Mucosa of rectum (tissue), 2 donors: Measurements from ENCODE around the gene HUS1B.
"Not testable (repeated sequence)": the region's sequence is repeated elsewhere in the genome, so short reads cannot be mapped to it uniquely, and the experiment has no call there.

Experiments
- H3K27ac ChIP-seq, 2 donors: one replicate each; pipeline ENCODE4 v1.7.0; 2013; ENCODE audit warnings: inconsistent platforms in 2 of 2, low read depth in 2 of 2, low read length in 2 of 2
- H3K27me3 ChIP-seq, 2 donors: one replicate each; pipeline ENCODE4 v1.7.0; 2013; ENCODE audit warnings: low read length in 2 of 2; ENCODE audit not compliant: control insufficient read depth in 2 of 2, insufficient read depth in 2 of 2
- H3K36me3 ChIP-seq, 2 donors: one replicate each; pipeline ENCODE4 v1.7.0; 2013; ENCODE audit warnings: low read length in 2 of 2; ENCODE audit not compliant: control insufficient read depth in 2 of 2, insufficient read depth in 2 of 2
- H3K4me1 ChIP-seq, 2 donors: one replicate each; pipeline ENCODE4 v1.7.0; 2013; ENCODE audit warnings: low read length in 2 of 2, mild to moderate bottlenecking in 1 of 2; ENCODE audit not compliant: control insufficient read depth in 2 of 2, insufficient read depth in 2 of 2
- H3K4me3 ChIP-seq, 2 donors: one replicate each; pipeline ENCODE4 v1.7.0; 2013; ENCODE audit warnings: low read length in 2 of 2
- H3K9ac ChIP-seq, 2 donors: one replicate each; pipeline ENCODE4 v1.7.0; 2013; ENCODE audit warnings: low read length in 2 of 2, low read depth in 1 of 2, mild to moderate bottlenecking in 1 of 2
- H3K9me3 ChIP-seq, 2 donors: one replicate each; pipeline ENCODE4 v1.7.0; 2013; ENCODE audit warnings: low read length in 2 of 2; ENCODE audit not compliant: control insufficient read depth in 2 of 2
- donor health status: healthy.
- donor health status: Normal muscosa, but diverticular disease.

The HUS1B gene

DNA sequence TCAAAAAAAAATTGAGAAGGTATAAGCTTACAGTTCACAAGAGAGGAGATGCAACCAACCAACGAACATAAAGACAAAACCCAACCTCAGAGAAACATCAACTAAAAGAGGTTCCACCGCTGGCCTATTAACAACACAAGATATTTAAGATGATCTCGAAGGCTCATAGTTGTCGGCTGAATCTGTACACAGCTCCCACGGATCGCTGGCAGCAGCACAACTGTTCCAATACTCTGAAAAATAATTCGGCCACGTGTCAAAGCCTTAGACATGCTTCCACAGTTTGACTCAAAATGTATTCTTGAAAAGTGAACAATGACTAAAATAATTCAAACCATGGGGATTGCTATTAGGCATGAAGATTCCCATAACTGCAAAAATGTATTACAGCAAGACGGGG is 22.4 kb upstream of the HUS1B start:
- H3K4me3 ChIP-seq, result no peak overlapping the region
- H3K36me3 ChIP-seq, result no peaks in the 10 kb centered on the region
- H3K9ac ChIP-seq, result no peak overlapping the region
- H3K9me3 ChIP-seq, result no peaks in the 10 kb centered on the region
- no peak overlapping the region for H3K27ac ChIP-seq
- no peaks in the 10 kb centered on the region for H3K27me3 ChIP-seq
- peaks cover 0 to 8% of the 10 kb centered on the region in 2 donors for H3K4me1 ChIP-seq

DNA sequence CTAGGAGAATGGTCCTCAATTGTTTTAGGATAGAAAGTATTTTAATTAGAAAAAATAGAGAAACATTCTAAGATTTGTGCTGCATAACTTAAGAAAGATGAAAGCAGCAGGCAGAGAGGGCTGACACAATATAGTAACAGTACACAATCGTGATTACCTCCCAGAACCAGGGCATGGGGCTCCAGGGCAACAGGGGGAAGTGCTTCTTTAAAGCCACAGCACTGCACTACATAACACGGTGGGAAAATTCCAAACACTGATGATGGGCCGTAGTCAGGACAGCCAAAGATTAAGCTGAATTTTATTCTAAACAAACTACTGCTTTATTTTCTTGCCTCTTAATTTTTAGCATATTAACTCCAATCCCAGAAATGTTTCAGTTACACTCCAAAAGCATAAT is 21.6 kb upstream of the HUS1B start:
- Histone ChIP-seq H3K27ac (no peak overlapping the region), H3K27me3 (no peaks in the 10 kb centered on the region), H3K9me3 (no peaks in the 10 kb centered on the region), H3K4me1 (peaks cover 0 to 4% of the 10 kb centered on the region in 2 donors), H3K36me3 (no peaks in the 10 kb centered on the region), H3K9ac (no peak overlapping the region), H3K4me3 (no peak overlapping the region)

- peaks cover 0 to 4% of the 10 kb centered on the region in 2 donors for H3K4me1 ChIP-seq
- no peaks in the 10 kb centered on the region for H3K27me3 ChIP-seq
- H3K36me3 ChIP-seq, result no peaks in the 10 kb centered on the region
- no peaks in the 10 kb centered on the region for H3K9me3 ChIP-seq
- H3K9ac ChIP-seq, result no peak overlapping the region
- H3K27ac ChIP-seq, result no peak overlapping the region
- H3K4me3 ChIP-seq, result no peak overlapping the region
These were observed 21.0 kb upstream of the HUS1B start for GRCh38 chr6:677919-678318.

DNA sequence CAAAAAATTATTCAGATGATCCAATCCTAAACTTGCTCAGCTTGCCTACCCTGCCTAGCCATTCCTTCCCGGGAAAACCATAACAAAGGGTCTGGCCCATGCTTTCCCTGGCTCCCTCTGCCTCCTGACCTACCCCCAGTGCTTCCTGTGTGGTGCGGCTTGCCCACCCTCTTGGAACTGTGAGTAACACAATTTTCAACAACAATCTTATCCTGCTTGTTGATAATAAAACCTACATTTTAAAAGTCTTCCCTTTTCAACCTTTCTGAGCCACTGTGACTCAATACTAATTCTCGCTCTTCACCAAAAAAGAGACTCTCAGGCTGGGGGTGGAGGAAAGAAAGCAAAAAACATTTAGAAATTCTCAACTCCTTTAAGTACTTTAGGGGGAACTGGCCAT is 18.1 kb upstream of the HUS1B start:
- Histone ChIP-seq H3K9ac (no peak overlapping the region), H3K27me3 (no peaks in the 10 kb centered on the region), H3K36me3 (no peaks in the 10 kb centered on the region), H3K4me3 (no peak overlapping the region), H3K27ac (peak overlapping the region in 1 of 2 donors; percentile 11), H3K4me1 (no peaks in the 10 kb centered on the region), H3K9me3 (no peaks in the 10 kb centered on the region)

DNA sequence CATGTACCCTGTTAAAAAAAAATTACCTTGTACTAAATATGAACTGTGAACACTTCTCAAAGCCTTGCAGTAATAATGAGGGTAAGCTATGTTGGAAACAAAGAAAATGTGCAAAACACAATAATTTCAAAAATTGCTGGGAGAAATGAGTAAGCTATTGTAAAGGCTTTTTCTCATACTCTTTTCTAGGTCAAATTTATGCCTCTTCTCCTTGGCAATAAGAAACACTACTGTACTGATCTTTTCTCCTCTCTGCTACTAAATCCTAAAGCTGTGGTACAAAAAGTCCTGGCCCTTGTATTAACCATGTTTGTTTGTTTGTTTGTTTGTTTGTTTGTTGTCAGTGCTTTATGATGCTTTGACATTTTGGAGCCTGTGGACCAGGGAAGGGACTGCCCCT is 17.5 kb upstream of the HUS1B start:
- Histone ChIP-seq H3K4me3 (no peak overlapping the region), H3K9ac (no peak overlapping the region)

DNA sequence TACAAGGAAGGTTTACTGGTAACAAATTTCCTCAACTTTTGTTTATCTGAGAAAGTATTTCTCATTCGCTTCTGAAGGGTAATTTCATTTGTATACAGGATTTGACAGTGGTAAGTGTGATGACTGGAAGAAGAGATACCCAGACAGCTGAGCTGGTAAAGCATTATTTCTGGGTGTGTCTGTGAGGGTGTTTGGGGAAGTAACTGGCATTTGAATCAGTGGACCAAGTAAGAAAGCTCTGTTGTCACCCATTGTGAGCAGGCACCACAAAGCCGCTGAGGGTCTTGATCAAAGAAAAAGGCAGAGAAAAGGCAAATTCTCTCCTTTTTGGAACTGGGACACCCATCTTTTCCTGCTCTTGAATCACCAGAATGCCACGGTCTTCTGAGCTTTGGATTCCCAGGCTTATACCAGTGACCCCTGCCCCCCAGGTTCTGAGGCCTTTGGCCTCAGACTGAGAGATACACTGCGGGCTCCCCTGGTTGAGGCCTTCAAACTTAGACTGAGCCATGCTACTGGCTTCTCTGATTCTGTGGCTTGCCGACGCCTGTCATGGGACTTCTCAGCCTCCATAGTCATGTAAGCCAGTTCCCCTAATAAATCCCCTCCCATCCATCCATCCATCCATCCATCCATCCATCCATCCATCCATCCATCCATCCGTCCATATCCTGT is 10.5 kb upstream of the HUS1B start:
- Histone ChIP-seq H3K4me3 (no peak overlapping the region), H3K36me3 (no peaks in the 10 kb centered on the region), H3K27me3 (no peaks in the 10 kb centered on the region), H3K9ac (no peak overlapping the region), H3K4me1 (no peaks in the 10 kb centered on the region), H3K27ac (no peak overlapping the region), H3K9me3 (no peaks in the 10 kb centered on the region)

More for the DNA sequence above, 17.5 kb upstream of the HUS1B start:
- H3K4me1 ChIP-seq, result no peaks in the 10 kb centered on the region
- H3K27ac ChIP-seq, result no peak overlapping the region
- no peaks in the 10 kb centered on the region for H3K9me3 ChIP-seq
- H3K27me3 ChIP-seq, result no peaks in the 10 kb centered on the region
- H3K36me3 ChIP-seq, result no peaks in the 10 kb centered on the region

DNA sequence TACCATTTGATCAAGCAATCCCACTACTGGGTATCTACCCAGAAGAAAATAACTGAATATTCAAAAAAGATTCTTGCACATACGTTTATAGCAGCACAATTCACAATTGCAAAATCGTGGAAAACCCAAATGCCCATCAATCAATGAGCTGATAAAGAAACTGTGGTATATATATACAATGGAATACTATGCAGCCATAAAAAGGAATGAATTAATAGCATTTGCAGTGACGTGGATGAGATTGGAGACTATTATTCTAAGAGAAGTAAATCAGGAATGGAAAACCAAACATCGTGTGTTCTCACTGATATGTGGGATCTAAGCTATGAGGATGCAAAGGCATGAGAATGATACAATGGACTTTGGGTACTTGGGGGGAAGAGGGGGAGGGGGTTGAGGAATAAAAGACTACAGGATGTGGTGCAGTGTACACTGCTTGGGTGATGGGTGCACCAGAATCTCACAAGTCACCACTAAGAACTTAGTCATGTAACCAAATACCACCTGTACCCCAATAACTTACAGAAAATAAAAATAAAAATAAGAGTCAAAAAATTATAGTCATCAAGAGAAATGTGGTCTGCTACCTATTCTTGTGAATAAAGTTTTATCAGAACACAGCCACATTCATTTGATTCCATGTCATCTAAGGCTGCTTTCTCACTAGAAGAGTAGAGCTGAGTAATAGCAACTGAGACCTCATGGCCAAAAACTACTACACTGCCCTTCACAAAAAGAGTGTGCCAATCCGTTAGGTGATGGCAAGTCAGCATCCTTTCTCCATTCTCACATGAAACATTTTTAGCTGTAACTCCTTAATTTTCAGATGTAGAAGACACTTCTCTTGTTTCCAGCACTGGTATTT is 8.7 kb upstream of the HUS1B start:
- H3K36me3 ChIP-seq, result no peaks in the 10 kb centered on the region
- H3K4me3 ChIP-seq, result no peak overlapping the region
- no peaks in the 10 kb centered on the region for H3K27me3 ChIP-seq
- H3K9me3 ChIP-seq, result no peaks in the 10 kb centered on the region
- H3K27ac ChIP-seq, result no peak overlapping the region
- no peaks in the 10 kb centered on the region for H3K4me1 ChIP-seq
- no peak overlapping the region for H3K9ac ChIP-seq

GRCh38 chr6:663788-664187 is 6.9 kb upstream of the HUS1B start:
- H3K4me1 ChIP-seq, H3K27ac ChIP-seq, H3K4me3 ChIP-seq, H3K36me3 ChIP-seq, H3K9me3 ChIP-seq, H3K9ac ChIP-seq, H3K27me3 ChIP-seq: not testable (repeated sequence)

DNA sequence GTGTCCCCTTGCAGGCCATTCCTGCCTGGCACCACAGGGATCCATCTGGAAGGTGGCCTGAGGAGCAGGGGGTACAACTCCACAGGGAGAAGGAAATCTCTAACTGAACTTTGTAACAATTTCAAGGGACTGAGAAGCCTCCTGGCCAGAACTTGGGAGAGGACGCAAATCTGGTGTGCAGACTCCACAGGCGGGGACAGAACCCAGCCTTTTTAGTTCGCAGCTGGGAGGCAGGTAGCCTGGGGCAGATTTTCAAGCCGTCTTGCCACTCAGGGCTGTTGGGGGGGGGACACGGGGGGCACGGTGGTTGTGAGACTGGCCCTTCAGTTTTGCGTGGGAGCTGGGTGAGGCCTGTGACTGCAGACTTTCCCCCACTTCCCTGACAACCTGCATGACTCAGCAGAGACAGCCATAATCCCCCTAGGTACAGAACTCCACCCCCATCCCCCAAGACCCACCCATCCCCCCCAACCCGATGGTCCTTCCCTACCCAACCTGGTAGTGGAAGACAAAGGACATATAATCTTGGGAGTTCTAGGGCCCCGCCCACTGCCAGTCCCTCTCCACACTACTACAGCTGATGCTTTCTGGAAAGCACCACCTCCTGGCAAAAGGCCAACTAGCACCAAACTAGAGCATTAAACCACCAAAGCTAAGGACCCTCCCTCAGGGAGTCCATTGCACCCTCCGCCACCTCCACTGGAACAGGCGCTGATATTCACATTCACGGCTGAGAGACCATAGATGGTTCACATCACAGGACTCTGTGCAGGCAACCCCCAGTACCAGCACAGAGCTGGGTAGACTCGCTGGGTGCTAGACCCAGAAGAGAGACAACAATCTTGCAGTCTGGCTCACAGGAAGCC is 3.0 kb upstream of the HUS1B start:
- Histone ChIP-seq H3K27me3 (no peaks in the 10 kb centered on the region), H3K27ac (no peak overlapping the region), H3K4me3 (no peak overlapping the region), H3K36me3 (peaks cover 0 to 7% of the 10 kb centered on the region in 2 donors), H3K4me1 (no peaks in the 10 kb centered on the region), H3K9me3 (no peaks in the 10 kb centered on the region), H3K9ac (no peak overlapping the region)

DNA sequence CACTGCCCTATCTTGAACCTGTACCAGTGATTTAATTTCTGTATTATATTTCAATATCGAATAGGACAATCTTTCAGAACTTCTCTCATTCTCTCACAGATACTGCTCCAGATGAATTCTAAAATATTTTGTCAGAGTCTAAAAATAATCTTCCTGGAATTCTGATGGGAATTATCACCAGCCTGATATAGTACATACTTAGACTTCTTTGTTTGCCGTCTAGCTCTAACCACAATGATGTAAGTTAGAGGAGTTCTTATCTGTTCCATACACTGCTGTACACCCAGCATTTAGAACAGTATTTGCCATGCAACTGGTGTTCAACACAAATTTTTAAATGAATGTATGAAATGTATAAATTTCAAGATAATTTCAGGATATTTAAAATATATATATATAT is 1.3 kb upstream of the HUS1B start:
- Histone ChIP-seq H3K36me3 (peaks cover 0 to 7% of the 10 kb centered on the region in 2 donors), H3K27ac (no peak overlapping the region), H3K9ac (no peak overlapping the region), H3K4me3 (no peak overlapping the region), H3K4me1 (no peaks in the 10 kb centered on the region), H3K27me3 (no peaks in the 10 kb centered on the region), H3K9me3 (no peaks in the 10 kb centered on the region)
